ENCODE data around the gene SRSF3. TPM values are rescaled to one million over a fixed set of nuclear protein-coding genes. Genes with fewer than 3 reads are reported as not detected.

Gene SRSF3
- total RNA-seq, 1 donor from 2014 or later: 288 TPM

DNA sequence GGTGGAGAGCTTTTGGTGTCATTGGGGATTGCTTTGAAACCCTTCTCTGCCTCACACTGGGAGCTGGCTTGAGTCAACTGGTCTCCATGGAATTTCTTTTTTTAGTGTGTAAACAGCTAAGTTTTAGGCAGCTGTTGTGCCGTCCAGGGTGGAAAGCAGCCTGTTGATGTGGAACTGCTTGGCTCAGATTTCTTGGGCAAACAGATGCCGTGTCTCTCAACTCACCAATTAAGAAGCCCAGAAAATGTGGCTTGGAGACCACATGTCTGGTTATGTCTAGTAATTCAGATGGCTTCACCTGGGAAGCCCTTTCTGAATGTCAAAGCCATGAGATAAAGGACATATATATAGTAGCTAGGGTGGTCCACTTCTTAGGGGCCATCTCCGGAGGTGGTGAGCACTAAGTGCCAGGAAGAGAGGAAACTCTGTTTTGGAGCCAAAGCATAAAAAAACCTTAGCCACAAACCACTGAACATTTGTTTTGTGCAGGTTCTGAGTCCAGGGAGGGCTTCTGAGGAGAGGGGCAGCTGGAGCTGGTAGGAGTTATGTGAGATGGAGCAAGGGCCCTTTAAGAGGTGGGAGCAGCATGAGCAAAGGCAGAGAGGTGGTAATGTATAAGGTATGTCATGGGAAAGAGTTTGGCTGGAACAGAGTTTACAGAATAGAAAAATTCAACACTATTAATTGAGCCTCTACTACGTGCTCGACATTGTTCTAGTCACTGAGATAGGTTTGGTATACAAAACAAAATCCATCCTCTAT, 31.2 kb downstream of the SRSF3 start:
- Mint-ChIP-seq H3K27ac (ENCODE audit: unreplicated experiment) (no peak overlapping the region), H3K9me3 (ENCODE audit: unreplicated experiment) (no peaks in the 10 kb centered on the region), H3K36me3 (ENCODE audit: unreplicated experiment) (no peaks in the 10 kb centered on the region), H3K4me3 (ENCODE audit: unreplicated experiment) (no peak overlapping the region), H3K27me3 (ENCODE audit: unreplicated experiment) (peaks cover 10% of the 10 kb centered on the region), H3K4me1 (ENCODE audit: low read depth, unreplicated experiment) (peaks cover 7% of the 10 kb centered on the region)
- TF ChIP-seq, protein P1, sequence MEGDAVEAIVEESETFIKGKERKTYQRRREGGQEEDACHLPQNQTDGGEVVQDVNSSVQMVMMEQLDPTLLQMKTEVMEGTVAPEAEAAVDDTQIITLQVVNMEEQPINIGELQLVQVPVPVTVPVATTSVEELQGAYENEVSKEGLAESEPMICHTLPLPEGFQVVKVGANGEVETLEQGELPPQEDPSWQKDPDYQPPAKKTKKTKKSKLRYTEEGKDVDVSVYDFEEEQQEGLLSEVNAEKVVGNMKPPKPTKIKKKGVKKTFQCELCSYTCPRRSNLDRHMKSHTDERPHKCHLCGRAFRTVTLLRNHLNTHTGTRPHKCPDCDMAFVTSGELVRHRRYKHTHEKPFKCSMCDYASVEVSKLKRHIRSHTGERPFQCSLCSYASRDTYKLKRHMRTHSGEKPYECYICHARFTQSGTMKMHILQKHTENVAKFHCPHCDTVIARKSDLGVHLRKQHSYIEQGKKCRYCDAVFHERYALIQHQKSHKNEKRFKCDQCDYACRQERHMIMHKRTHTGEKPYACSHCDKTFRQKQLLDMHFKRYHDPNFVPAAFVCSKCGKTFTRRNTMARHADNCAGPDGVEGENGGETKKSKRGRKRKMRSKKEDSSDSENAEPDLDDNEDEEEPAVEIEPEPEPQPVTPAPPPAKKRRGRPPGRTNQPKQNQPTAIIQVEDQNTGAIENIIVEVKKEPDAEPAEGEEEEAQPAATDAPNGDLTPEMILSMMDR (IDR thresholded peaks at IDR 0.05; ENCODE audit: partially characterized antibody, unreplicated experiment): no peak
- no peak for DNase-seq

DNA sequence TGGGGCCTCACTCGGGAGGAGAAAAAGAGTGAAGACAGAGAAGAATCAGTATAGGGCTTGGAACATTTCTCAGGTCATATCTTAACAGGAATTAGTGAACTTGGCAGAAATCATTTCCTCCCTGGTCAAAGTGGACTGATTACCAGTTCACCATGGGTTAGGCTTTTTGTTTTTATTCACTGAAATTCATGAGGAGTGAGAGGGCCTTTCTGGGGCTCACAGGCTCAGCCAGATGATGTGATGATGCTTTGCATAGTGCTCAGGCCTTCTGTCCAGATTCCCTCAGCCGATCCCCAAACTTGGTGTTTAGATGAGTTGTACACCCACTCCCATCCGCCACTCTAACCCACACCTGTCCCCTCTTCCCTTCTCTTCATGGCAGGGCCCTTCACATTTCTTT, 32.5 kb downstream of the SRSF3 start:
- TF ChIP-seq, protein P1 (IDR thresholded peaks at IDR 0.05; ENCODE audit: partially characterized antibody, unreplicated experiment): no peak
- no peak overlapping the region for H3K27ac Mint-ChIP-seq (ENCODE audit: unreplicated experiment)
- H3K36me3 Mint-ChIP-seq (ENCODE audit: unreplicated experiment): no peaks in the 10 kb centered on the region
- H3K4me1 Mint-ChIP-seq (ENCODE audit: low read depth, unreplicated experiment): peaks cover 7% of the 10 kb centered on the region
- H3K9me3 Mint-ChIP-seq (ENCODE audit: unreplicated experiment): no peaks in the 10 kb centered on the region
- H3K27me3 Mint-ChIP-seq (ENCODE audit: unreplicated experiment): peaks cover 10% of the 10 kb centered on the region
- no peak for DNase-seq
- H3K4me3 Mint-ChIP-seq (ENCODE audit: unreplicated experiment): no peak overlapping the region

DNA sequence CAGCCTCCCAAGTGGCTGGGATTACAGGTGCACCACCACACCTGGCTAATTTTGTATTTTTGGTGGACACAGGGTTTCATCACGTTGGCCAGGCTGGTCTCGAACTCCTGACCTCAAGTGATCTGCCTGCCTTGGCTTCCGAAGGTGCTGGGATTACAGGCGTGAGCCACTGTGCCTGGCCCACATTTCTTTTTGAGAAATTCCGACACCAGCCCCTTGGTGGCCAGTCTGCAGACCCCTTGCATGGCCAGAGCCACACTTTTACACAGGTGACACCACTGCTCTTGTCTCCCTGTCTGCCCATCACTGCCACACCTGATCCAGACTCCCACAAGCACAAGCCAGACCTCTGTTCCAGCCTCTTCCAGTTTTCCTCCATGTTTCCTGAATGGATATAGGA, 33.0 kb downstream of the SRSF3 start:
- Mint-ChIP-seq H3K27ac (ENCODE audit: unreplicated experiment) (no peak overlapping the region), H3K27me3 (ENCODE audit: unreplicated experiment) (peaks cover 10% of the 10 kb centered on the region), H3K4me1 (ENCODE audit: low read depth, unreplicated experiment) (peaks cover 7% of the 10 kb centered on the region), H3K9me3 (ENCODE audit: unreplicated experiment) (no peaks in the 10 kb centered on the region), H3K4me3 (ENCODE audit: unreplicated experiment) (no peak overlapping the region), H3K36me3 (ENCODE audit: unreplicated experiment) (no peaks in the 10 kb centered on the region)
- TF ChIP-seq, protein P1 (IDR thresholded peaks at IDR 0.05; ENCODE audit: partially characterized antibody, unreplicated experiment): no peak
- no peak for DNase-seq

DNA sequence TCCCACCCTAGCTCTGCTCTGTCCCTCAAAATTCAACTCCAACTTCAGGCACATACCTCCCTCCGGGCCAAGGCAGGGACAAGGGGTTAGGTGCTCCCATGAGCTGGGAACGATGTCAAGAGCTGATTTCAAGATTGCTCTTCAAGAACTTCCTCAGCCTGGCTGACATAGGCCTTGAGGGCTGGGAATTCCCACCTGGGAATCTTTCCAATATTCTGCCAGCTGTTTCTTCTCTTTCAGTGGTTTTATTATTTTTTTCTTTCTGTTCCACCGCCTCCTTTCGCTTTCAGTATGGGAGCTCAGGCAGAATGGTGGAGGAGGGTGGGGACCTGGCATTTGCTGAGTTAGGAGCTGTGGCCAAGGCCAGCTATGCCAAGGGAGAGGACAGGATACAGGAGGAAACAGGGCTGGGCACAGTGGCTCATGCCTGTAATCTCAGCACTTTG, 33.7 kb downstream of the SRSF3 start:
- Mint-ChIP-seq H3K36me3 (ENCODE audit: unreplicated experiment) (no peaks in the 10 kb centered on the region), H3K9me3 (ENCODE audit: unreplicated experiment) (no peaks in the 10 kb centered on the region), H3K4me1 (ENCODE audit: low read depth, unreplicated experiment) (peaks cover 7% of the 10 kb centered on the region), H3K27me3 (ENCODE audit: unreplicated experiment) (peaks cover 10% of the 10 kb centered on the region), H3K4me3 (ENCODE audit: unreplicated experiment) (no peak overlapping the region), H3K27ac (ENCODE audit: unreplicated experiment) (no peak overlapping the region)
- TF ChIP-seq, protein P1 (IDR thresholded peaks at IDR 0.05; ENCODE audit: partially characterized antibody, unreplicated experiment): no peak
- DNase-seq: no peak

DNA sequence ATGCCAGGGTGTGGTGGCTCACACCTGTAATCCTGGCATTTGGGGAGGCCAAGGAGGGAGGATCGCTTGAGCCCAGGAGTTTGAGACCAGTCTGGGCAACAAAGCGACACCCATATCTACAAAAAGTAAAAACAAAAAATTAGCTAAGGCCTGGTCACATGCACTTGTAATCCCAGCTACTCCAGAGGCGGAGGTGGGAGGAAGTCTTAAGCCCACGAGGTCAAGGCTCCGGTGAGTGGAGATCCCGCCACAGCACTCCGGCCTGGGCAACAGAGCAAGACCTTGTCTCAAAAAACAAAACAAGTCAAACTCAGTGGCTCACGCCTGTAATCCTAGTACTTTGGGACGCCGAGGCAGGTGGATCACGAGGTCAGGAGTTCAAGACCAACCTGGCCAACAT, 35.6 kb downstream of the SRSF3 start:
- TF ChIP-seq, protein P1 (IDR thresholded peaks at IDR 0.05; ENCODE audit: partially characterized antibody, unreplicated experiment): no peak
- Mint-ChIP-seq H3K9me3 (ENCODE audit: unreplicated experiment) (no peaks in the 10 kb centered on the region), H3K27ac (ENCODE audit: unreplicated experiment) (no peak overlapping the region), H3K4me1 (ENCODE audit: low read depth, unreplicated experiment) (peaks cover 4% of the 10 kb centered on the region), H3K27me3 (ENCODE audit: unreplicated experiment) (peaks cover 10% of the 10 kb centered on the region), H3K36me3 (ENCODE audit: unreplicated experiment) (no peaks in the 10 kb centered on the region), H3K4me3 (ENCODE audit: unreplicated experiment) (no peak overlapping the region)
- no peak for DNase-seq

Data from glutamatergic neuron (in vitro differentiated cells).